22Rv1 (cell line): ENCODE results near the gene MYH6.

Experiments
- ZFX ChIP-seq: fragments of 450-650 bp; IDR thresholded peaks from 2 replicates; pipeline ENCODE4 v1.6.1; 2017; ENCODE audit warnings: antibody characterized with exemption, borderline replicate concordance
- TF ChIP-seq, protein P1 (sequence below): fragments of 450-650 bp; IDR thresholded peaks from 2 replicates; pipeline ENCODE4 v1.5.1; 2017; ENCODE audit warnings: mild to moderate bottlenecking

DNA sequence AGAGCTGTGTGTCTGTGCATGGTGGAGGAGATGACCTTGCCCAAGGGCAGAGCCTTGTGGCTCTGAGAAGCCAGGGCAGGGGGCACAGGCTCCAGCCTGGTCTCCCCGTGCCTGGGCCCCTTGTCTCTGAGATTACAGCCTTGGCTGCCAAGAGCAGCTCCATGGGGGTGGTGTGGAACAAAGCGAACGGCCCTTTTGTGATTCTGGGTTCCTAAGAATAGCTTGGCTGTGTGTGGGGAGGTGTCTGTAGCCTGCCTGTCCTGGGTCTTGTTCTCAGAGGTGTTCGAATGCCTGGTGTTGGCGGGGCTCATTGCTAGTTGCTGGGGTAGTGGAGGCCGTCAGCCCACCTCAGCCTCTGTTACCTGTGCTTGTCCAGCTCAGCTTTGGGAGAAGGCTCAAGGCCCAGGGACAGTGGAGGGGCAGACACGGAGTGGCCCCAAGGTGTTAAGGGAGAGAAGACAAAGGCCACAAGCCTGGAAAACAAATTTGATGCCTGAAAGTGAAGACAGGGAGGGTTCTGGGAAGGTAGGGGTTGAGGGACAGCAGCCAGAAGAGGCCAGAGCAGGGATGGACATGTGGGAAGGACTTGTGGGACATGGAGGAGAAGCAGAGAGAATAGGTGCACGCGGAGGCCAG, 34.8 kb upstream of the MYH6 start:
- TF ChIP-seq, protein P1, sequence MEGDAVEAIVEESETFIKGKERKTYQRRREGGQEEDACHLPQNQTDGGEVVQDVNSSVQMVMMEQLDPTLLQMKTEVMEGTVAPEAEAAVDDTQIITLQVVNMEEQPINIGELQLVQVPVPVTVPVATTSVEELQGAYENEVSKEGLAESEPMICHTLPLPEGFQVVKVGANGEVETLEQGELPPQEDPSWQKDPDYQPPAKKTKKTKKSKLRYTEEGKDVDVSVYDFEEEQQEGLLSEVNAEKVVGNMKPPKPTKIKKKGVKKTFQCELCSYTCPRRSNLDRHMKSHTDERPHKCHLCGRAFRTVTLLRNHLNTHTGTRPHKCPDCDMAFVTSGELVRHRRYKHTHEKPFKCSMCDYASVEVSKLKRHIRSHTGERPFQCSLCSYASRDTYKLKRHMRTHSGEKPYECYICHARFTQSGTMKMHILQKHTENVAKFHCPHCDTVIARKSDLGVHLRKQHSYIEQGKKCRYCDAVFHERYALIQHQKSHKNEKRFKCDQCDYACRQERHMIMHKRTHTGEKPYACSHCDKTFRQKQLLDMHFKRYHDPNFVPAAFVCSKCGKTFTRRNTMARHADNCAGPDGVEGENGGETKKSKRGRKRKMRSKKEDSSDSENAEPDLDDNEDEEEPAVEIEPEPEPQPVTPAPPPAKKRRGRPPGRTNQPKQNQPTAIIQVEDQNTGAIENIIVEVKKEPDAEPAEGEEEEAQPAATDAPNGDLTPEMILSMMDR, result no peak
- no peak for TF ChIP-seq ZFX
